IMR-90 (cell line): ENCODE measurements around the gene ZNF763.

Experiments
- CEBPB ChIP-seq: IDR thresholded peaks from 2 replicates; pipeline ENCODE4 v1.6.1; 2012; ENCODE audit warnings: low read depth, low read length, improper control_type of control experiment
- CHD1 ChIP-seq: IDR thresholded peaks from 2 replicates; pipeline ENCODE4 v1.6.1; 2012; ENCODE audit warnings: low read depth, low read length, improper control_type of control experiment
- CTCF ChIP-seq: conservative IDR thresholded peaks from 2 replicates; pipeline ENCODE4 v1.5.1; 2012; ENCODE audit warnings: mild to moderate bottlenecking, low read depth, low read length, improper control_type of control experiment
- MAZ ChIP-seq: IDR thresholded peaks from 2 replicates; pipeline ENCODE4 v1.6.1; 2012; ENCODE audit warnings: low read depth, mild to moderate bottlenecking, low read length, improper control_type of control experiment, moderate library complexity, borderline replicate concordance
- MXI1 ChIP-seq: IDR thresholded peaks from 2 replicates; pipeline ENCODE4 v1.6.1; 2012; ENCODE audit warnings: low read depth, mild to moderate bottlenecking, low read length, moderate library complexity, borderline replicate concordance
- POLR2A ChIP-seq: IDR thresholded peaks from 2 replicates; pipeline ENCODE4 v1.6.1; 2012; ENCODE audit warnings: mild to moderate bottlenecking, low read depth, low read length
- RAD21 ChIP-seq: IDR thresholded peaks from 2 replicates; pipeline ENCODE4 v1.6.1; 2012; ENCODE audit warnings: low read length, improper control_type of control experiment
- RFX5 ChIP-seq: IDR thresholded peaks from 2 replicates; pipeline ENCODE4 v1.8.0; 2012; ENCODE audit warnings: low read depth, mild to moderate bottlenecking, low read length, moderate library complexity
- SMC3 ChIP-seq: fragments of 150-350 bp; IDR thresholded peaks from 2 replicates; pipeline ENCODE4 v1.6.1; 2016; ENCODE audit warnings: low read depth, mild to moderate bottlenecking, antibody characterized with exemption, low read length, moderate library complexity

- no peak for TF ChIP-seq RAD21
- no peak for TF ChIP-seq CTCF
- no peak for TF ChIP-seq POLR2A
- TF ChIP-seq RFX5: no peak
- no peak for TF ChIP-seq SMC3
- no peak for TF ChIP-seq MAZ
- TF ChIP-seq CHD1: no peak
- TF ChIP-seq CEBPB: no peak
- no peak for TF ChIP-seq MXI1
Observed at GRCh38 chr19:11989112-11989456, 24.2 kb downstream of the ZNF763 start.
